Karpas-422 (cell line): ENCODE data around the gene CAMK2N1. TPM values are rescaled to one million over a fixed set of nuclear protein-coding genes. Genes with fewer than 3 reads are reported as not detected.

ENCODE experiments used
- DNase-seq: peaks from one replicate; pipeline ENCODE4 v3.0.0-alpha.2; 2015
- H2AFZ ChIP-seq: fragments of 200-600 bp; sonication (generic); 2 replicates; pipeline ENCODE4 v1.6.1; 2014; ENCODE audit warnings: antibody characterized with exemption, low read length, mixed read lengths
- H3K27ac ChIP-seq: fragments of 200-600 bp; sonication (generic); 2 replicates; pipeline ENCODE4 v1.5.1; 2014; ENCODE audit warnings: mild to moderate bottlenecking, low read length, moderate library complexity
- H3K27me3 ChIP-seq: fragments of 200-600 bp; sonication (generic); 2 replicates; pipeline ENCODE4 v1.6.1; 2014; ENCODE audit warnings: low read length, mixed read lengths
- H3K36me3 ChIP-seq: fragments of 200-600 bp; sonication (generic); 2 replicates; pipeline ENCODE4 v1.6.1; 2014; ENCODE audit warnings: low read length, mixed read lengths; ENCODE audit not compliant: insufficient read depth
- H3K4me1 ChIP-seq: fragments of 200-600 bp; sonication (generic); 2 replicates; pipeline ENCODE4 v1.6.1; 2014; ENCODE audit warnings: mild to moderate bottlenecking, low read length, mixed read lengths
- H3K4me2 ChIP-seq: fragments of 200-600 bp; sonication (generic); 2 replicates; pipeline ENCODE4 v1.6.1; 2014; ENCODE audit warnings: low read length, low read depth, mild to moderate bottlenecking; ENCODE audit not compliant: poor library complexity, severe bottlenecking
- H3K4me3 ChIP-seq: fragments of 200-600 bp; sonication (generic); 2 replicates; pipeline ENCODE4 v1.5.1; 2014; ENCODE audit warnings: mild to moderate bottlenecking, antibody characterized with exemption, low read length, mixed read lengths
- H3K79me2 ChIP-seq: fragments of 200-600 bp; sonication (generic); 2 replicates; pipeline ENCODE4 v1.6.1; 2014; ENCODE audit warnings: mild to moderate bottlenecking, low read length, mixed read lengths
- H3K9ac ChIP-seq: fragments of 200-600 bp; sonication (generic); 2 replicates; pipeline ENCODE4 v1.6.0; 2014; ENCODE audit warnings: low read length
- H3K9me2 ChIP-seq: fragments of 200-600 bp; sonication (generic), shearing (Covaris generic); replicated peaks from 2 replicates; pipeline ENCODE4 v1.6.0; 2014; ENCODE audit warnings: mild to moderate bottlenecking, low read length, moderate library complexity; ENCODE audit not compliant: insufficient read depth
- H3K9me3 ChIP-seq: fragments of 300-700, 200-600 bp; sonication (generic); 2 replicates; pipeline ENCODE4 v1.6.1; 2014; ENCODE audit warnings: low read length, mixed read lengths
- H4K20me1 ChIP-seq: fragments of 200-600 bp; sonication (generic); 2 replicates; pipeline ENCODE4 v1.6.1; 2014; ENCODE audit warnings: mild to moderate bottlenecking, antibody characterized with exemption, low read length, low read depth; ENCODE audit not compliant: insufficient read depth
- total RNA-seq: library from RNA; depleted of rRNA; stranded (reverse); fragments of >200 nt; shearing (Covaris generic); gene quantifications from 2 replicates; pipeline ENCODE4 v1.2.3, GENCODE V29; 2014; ENCODE audit warnings: low replicate concordance

The CAMK2N1 gene
- total RNA-seq, 1 experiment from 2014 or later, result not detected

GRCh38 chr1:20484519-20485462 lies 1.2 kb downstream of the CAMK2N1 start:
- Histone ChIP-seq H3K9ac (no peak overlapping the region), H4K20me1 (no peaks in the 10 kb centered on the region), H3K9me2 (no peaks in the 10 kb centered on the region), H3K79me2 (no peaks in the 10 kb centered on the region), H3K9me3 (no peaks in the 10 kb centered on the region), H3K27me3 (no peaks in the 10 kb centered on the region), H3K36me3 (no peaks in the 10 kb centered on the region), H3K4me2 (no peak overlapping the region), H3K4me3 (no peak overlapping the region), H3K27ac (no peak overlapping the region), H2AFZ (no peak overlapping the region), H3K4me1 (peaks cover 4% of the 10 kb centered on the region)
- no peak for DNase-seq

- H3K9me3 ChIP-seq, result no peaks in the 10 kb centered on the region
- no peaks in the 10 kb centered on the region for H3K79me2 ChIP-seq
- no peak overlapping the region for H3K9ac ChIP-seq
- H3K36me3 ChIP-seq, result no peaks in the 10 kb centered on the region
- no peak overlapping the region for H3K4me2 ChIP-seq
- H4K20me1 ChIP-seq, result no peaks in the 10 kb centered on the region
- DNase-seq, result no peak
- H3K4me1 ChIP-seq, result peaks cover 4% of the 10 kb centered on the region
- no peaks in the 10 kb centered on the region for H3K9me2 ChIP-seq
- no peaks in the 10 kb centered on the region; the same call in 1 of the 2 replicates for H3K27me3 ChIP-seq
- H3K27ac ChIP-seq, result no peak overlapping the region
- H2AFZ ChIP-seq, result no peak overlapping the region
- H3K4me3 ChIP-seq, result no peak overlapping the region
These were observed 2.0 kb downstream of the CAMK2N1 start for GRCh38 chr1:20483833-20484518.

GRCh38 chr1:20483098-20483832 lies 2.7 kb downstream of the CAMK2N1 start:
- Histone ChIP-seq H3K79me2 (no peaks in the 10 kb centered on the region), H3K27ac (no peak overlapping the region), H3K4me1 (peaks cover 4% of the 10 kb centered on the region), H3K9me2 (no peaks in the 10 kb centered on the region), H2AFZ (no peak overlapping the region), H3K27me3 (no peaks in the 10 kb centered on the region; the same call in 1 of the 2 replicates), H3K9me3 (no peaks in the 10 kb centered on the region), H3K36me3 (no peaks in the 10 kb centered on the region), H3K4me2 (no peak overlapping the region), H3K4me3 (no peak overlapping the region), H3K9ac (no peak overlapping the region), H4K20me1 (no peaks in the 10 kb centered on the region)
- DNase-seq, result no peak

- Histone ChIP-seq H3K36me3 (no peaks in the 10 kb centered on the region), H2AFZ (no peak overlapping the region), H3K4me1 (peaks cover 4% of the 10 kb centered on the region), H4K20me1 (no peaks in the 10 kb centered on the region), H3K4me3 (no peak overlapping the region), H3K9ac (no peak overlapping the region), H3K9me2 (no peaks in the 10 kb centered on the region), H3K79me2 (no peaks in the 10 kb centered on the region), H3K27me3 (no peaks in the 10 kb centered on the region; the same call in 1 of the 2 replicates), H3K4me2 (no peak overlapping the region), H3K27ac (no peak overlapping the region), H3K9me3 (no peaks in the 10 kb centered on the region)
- DNase-seq, result no peak
These were observed 4.1 kb downstream of the CAMK2N1 start for GRCh38 chr1:20481643-20482498.

- Histone ChIP-seq H3K9me2 (no peaks in the 10 kb centered on the region), H3K4me3 (no peak overlapping the region), H3K4me1 (peaks cover 4% of the 10 kb centered on the region), H2AFZ (no peak overlapping the region), H3K4me2 (no peak overlapping the region), H3K36me3 (no peaks in the 10 kb centered on the region), H3K79me2 (no peaks in the 10 kb centered on the region), H3K9me3 (no peaks in the 10 kb centered on the region), H3K9ac (no peak overlapping the region), H3K27me3 (no peaks in the 10 kb centered on the region; the same call in 1 of the 2 replicates), H3K27ac (no peak overlapping the region), H4K20me1 (no peaks in the 10 kb centered on the region)
- DNase-seq, result no peak
These were observed 4.9 kb downstream of the CAMK2N1 start for GRCh38 chr1:20480951-20481617.

- no peaks in the 10 kb centered on the region; the same call in 1 of the 2 replicates for H3K27me3 ChIP-seq
- no peaks in the 10 kb centered on the region for H3K9me3 ChIP-seq
- H3K79me2 ChIP-seq, result no peaks in the 10 kb centered on the region
- H4K20me1 ChIP-seq, result no peaks in the 10 kb centered on the region
- DNase-seq, result no peak
- H3K9ac ChIP-seq, result no peak overlapping the region
- peaks cover 4% of the 10 kb centered on the region for H3K4me1 ChIP-seq
- H3K9me2 ChIP-seq, result no peaks in the 10 kb centered on the region
- no peak overlapping the region for H3K4me2 ChIP-seq
- H3K4me3 ChIP-seq, result no peak overlapping the region
- no peaks in the 10 kb centered on the region for H3K36me3 ChIP-seq
- no peak overlapping the region for H3K27ac ChIP-seq
- no peak overlapping the region for H2AFZ ChIP-seq
These were observed 5.6 kb downstream of the CAMK2N1 start for GRCh38 chr1:20480243-20480944.

- no peaks in the 10 kb centered on the region for H3K36me3 ChIP-seq
- peaks cover 4% of the 10 kb centered on the region for H3K4me1 ChIP-seq
- no peak overlapping the region for H3K27ac ChIP-seq
- H3K4me2 ChIP-seq, result no peak overlapping the region
- DNase-seq, result no peak
- H3K79me2 ChIP-seq, result no peaks in the 10 kb centered on the region
- no peak overlapping the region for H2AFZ ChIP-seq
- H3K9me2 ChIP-seq, result no peaks in the 10 kb centered on the region
- H4K20me1 ChIP-seq, result no peaks in the 10 kb centered on the region
- H3K9me3 ChIP-seq, result no peaks in the 10 kb centered on the region
- H3K27me3 ChIP-seq, result no peaks in the 10 kb centered on the region; the same call in 1 of the 2 replicates
- no peak overlapping the region for H3K4me3 ChIP-seq
- no peak overlapping the region for H3K9ac ChIP-seq
These were observed 6.2 kb downstream of the CAMK2N1 start for GRCh38 chr1:20479840-20480239.
